ENCODE data around the gene COL6A6. TPM values are rescaled to one million over a fixed set of nuclear protein-coding genes. Genes with fewer than 3 reads are reported as not detected.
"Not testable (repeated sequence)": the region's sequence is repeated elsewhere in the genome, so short reads cannot be mapped to it uniquely, and the experiment has no call there.

The COL6A6 gene
- polyA plus RNA-seq, 1 donor = 83.1 TPM

GRCh38 chr3:130533247-130533646 lies 16.3 kb downstream of the COL6A6 start:
- DNase-seq = no peak

GRCh38 chr3:130537673-130538304 lies 20.8 kb downstream of the COL6A6 start:
- DNase-seq = peak; percentile 43

GRCh38 chr3:130539005-130539404 lies 22.0 kb downstream of the COL6A6 start:
- DNase-seq = no peak

GRCh38 chr3:130543322-130543721 lies 26.3 kb downstream of the COL6A6 start:
- no peak for DNase-seq

- no peak for DNase-seq
These were observed 30.1 kb downstream of the COL6A6 start for GRCh38 chr3:130546920-130547679.

GRCh38 chr3:130547680-130548065 lies 30.7 kb downstream of the COL6A6 start:
- DNase-seq = not testable (repeated sequence)

- no peak for DNase-seq
These were observed 31.4 kb downstream of the COL6A6 start for GRCh38 chr3:130548356-130548755.

GRCh38 chr3:130557336-130558035 lies 40.5 kb downstream of the COL6A6 start:
- peak; percentile 55 for DNase-seq

- peak; percentile 75 for DNase-seq
These were observed 41.4 kb downstream of the COL6A6 start for GRCh38 chr3:130558366-130558765.

GRCh38 chr3:130565224-130565623 lies 48.2 kb downstream of the COL6A6 start:
- DNase-seq = no peak

Other genes starting within 250 kb of the COL6A6 start
- not detected for gene COL6A5, start 171.5 kb upstream of the COL6A6 start, polyA plus RNA-seq (ENCODE audit: insufficient read length)
- gene PIK3R4, start 229.7 kb downstream of the COL6A6 start, polyA plus RNA-seq (ENCODE audit: insufficient read length) = 23.9 TPM